ENCODE results near the gene MAGI3. TPM values are rescaled to one million over a fixed set of nuclear protein-coding genes. Genes with fewer than 3 reads are reported as not detected.
"Not testable (repeated sequence)": the region's sequence is repeated elsewhere in the genome, so short reads cannot be mapped to it uniquely, and the experiment has no call there.

Gene MAGI3
- polyA plus RNA-seq, 1 donor, result 29.6 TPM

- DNase-seq, result no peak
Measured at GRCh38 chr1:113438505-113439276, 48.4 kb downstream of the MAGI3 start.

DNA sequence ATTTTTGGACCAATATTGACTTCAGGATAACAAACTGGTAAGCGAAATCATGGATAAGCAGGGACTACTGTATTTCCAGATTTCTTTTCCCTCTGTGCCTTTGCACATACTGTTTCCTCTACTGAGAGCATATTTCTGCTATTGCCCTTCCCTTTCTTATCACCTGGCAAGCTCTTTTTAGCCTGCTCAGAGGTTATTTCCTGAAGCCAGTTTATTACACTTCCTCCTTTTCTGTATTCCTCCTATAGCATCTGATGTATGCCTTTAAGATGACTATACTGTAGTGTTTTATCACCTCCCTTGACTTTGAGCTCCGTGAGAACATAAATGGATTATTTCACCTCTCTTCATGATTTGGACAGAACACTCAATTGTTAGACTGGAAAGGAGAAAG lies 49.0 kb downstream of the MAGI3 start:
- no peak for DNase-seq

DNA sequence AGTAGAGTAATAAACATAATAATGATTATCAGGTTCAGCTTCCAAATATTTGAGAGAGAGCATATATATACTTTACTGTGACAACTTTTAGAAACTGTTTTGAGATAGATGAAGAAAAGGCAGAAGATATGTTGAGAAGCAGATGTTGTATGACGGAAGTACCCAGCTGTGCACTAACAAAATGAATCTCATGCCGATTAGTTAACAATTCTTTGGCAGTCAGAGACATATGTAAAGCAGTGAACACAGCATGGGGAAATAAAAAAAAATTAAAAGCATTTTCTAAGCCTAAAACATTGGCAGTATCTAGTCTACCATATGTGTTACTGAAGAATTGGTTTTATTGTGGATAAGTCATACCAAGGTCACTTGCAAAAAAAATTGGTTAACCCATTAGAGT lies 51.8 kb downstream of the MAGI3 start:
- no peak for DNase-seq

- DNase-seq, result no peak
Measured at GRCh38 chr1:113444857-113445256, 54.5 kb downstream of the MAGI3 start.

GRCh38 chr1:113451710-113452109 lies 61.4 kb downstream of the MAGI3 start:
- no peak for DNase-seq

GRCh38 chr1:113452921-113453770 lies 62.8 kb downstream of the MAGI3 start:
- DNase-seq, result peak; percentile 20

DNA sequence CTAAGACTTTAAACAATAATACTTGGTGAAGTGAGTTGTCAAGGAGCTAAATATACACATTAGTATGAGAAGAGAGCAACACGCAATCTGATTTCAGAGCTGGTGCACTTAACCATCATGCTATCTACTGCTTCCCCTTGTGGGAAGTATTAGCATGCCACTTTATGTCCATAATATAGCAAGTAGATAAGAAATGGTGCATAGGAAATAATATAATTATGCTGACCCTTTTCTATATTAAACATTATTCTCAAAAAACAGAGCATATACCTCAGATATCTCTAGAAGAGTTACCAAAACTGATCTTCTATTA lies 63.4 kb downstream of the MAGI3 start:
- DNase-seq, result no peak

DNA sequence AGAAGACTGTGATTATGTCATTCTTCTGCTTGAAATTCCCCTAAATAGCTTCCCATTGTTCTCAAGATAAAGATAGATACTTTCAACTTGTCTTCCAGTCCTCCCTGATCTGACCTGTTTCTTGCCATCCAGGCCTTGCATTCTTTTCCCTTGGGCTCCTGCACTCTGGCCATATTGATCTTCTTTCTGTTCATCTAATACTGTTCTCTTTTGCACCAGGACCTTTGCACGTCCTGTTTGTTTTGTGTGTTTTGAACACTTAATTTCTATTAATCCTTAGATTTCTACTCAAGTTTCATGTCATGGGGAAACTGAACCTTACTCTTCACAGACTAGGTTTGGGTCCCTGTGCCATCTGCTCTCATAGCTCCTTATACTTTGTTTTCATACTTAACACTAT lies 65.1 kb downstream of the MAGI3 start:
- DNase-seq, result no peak

GRCh38 chr1:113456967-113457366 lies 66.7 kb downstream of the MAGI3 start:
- DNase-seq, result no peak

- DNase-seq, result no peak
Measured at GRCh38 chr1:113459279-113459678, 69.0 kb downstream of the MAGI3 start.

DNA sequence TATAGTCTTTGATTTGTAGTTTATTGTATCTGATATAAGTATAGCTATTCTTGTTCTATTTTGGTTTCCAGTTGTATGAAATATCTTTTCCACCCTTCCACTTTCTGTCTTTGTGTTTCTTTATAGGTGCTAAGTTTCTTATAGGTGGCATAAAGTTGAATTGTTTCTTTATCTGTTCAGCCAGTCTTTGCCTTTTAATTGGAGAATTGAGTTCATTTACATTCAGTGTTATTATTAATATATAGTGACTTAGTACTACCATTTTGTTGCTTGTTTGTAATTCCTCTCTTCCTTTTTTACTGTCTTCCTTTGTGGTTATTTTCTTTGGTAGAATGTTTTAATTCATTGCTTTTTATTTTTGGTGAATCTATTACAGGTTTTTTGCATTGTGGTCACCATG lies 77.7 kb downstream of the MAGI3 start:
- DNase-seq, result no peak

GRCh38 chr1:113478427-113479195 lies 88.3 kb downstream of the MAGI3 start:
- not testable (repeated sequence) for DNase-seq

GRCh38 chr1:113479713-113480676 lies 89.7 kb downstream of the MAGI3 start:
- no peak for DNase-seq

GRCh38 chr1:113485131-113485530 lies 94.8 kb downstream of the MAGI3 start:
- not testable (repeated sequence) for DNase-seq

DNA sequence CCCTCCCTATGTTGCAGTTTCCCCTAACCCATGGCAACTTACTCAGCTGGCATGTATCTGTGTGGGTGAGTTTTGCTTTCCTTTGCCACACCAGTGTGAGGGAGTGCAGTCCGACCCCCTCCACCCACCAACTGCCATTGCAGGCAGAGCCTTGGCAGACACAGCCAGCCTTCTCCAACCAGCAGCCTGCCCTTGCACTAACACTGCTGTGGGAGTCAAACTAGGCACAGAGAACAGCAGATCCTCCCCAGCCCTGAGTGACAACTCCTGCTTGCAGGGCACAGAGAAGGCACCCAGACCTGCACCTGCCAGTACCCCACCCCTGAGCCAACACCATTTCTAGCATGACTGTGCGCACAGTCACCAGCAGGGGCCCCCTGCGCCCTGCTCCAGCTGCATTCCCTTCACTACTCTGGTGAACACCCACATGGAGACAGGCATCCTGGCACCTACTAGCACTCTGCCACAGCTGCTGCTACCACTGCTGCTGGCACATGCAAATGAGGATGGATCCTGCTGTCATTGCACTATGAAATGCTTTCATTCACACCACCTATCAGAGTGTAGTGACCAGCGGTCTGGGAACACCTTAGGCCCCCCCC lies 98.4 kb downstream of the MAGI3 start:
- no peak for DNase-seq

GRCh38 chr1:113490384-113490783 lies 100.1 kb downstream of the MAGI3 start:
- no peak for DNase-seq

- no peak for DNase-seq
Measured at GRCh38 chr1:113493533-113493932, 103.2 kb downstream of the MAGI3 start.

DNA sequence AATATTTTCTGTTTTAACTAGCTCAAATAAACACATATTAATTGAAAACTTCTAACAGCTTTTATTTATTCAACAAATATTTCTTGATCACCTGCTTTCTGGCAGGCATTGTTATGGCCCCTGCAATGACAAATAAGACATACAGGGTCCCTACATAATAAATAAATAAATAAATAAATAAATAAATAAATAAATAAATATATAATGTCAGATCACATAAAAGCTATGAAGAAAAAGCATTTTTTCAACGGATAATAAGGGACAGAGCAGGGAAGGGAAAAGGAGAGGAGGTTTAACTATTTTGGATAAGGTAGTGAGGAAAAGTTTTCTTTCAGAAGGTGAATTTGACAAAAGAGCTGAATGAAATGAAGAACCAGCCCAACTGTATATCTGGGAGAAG lies 115.0 kb downstream of the MAGI3 start:
- DNase-seq, result no peak

- DNase-seq, result no peak
Measured at GRCh38 chr1:113507552-113508214, 117.4 kb downstream of the MAGI3 start.

DNA sequence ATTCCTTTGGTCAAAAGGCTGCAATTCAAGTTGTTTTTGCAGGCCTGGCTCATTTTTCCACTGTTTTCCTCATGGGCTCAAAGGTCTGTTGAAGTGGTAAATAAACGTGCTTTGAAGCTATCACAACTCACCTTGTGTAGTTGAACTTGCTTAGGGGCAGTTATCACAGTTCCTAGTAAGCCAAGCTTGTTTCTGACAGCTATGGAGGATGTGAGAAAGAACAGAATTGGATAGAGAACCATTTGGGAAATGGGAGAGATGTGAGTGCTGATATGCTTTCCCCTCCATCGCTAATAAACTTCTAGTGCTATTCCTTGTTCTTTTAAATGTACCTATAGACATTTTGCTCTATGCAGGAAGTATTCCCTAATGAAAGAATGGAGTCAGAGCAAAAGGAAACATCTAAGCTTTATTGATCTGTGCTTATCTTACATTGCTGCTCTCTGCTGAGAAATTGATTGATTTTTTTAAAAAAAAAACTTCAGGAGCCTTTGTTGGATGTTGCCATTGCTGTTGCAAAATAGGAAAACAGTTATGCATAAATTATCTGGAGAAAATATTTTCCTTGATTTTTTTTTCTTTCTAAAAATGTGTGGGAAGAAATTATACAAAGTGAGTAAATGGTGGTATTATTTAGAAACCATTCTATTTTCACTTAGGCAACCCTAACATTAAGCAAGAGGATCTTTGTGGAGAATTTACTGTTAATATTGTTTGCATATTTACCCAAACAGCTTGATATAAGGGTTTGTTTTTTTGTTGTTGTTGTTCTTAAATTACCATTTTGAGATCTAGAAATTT lies 118.2 kb downstream of the MAGI3 start:
- no peak for DNase-seq

All from left kidney (tissue), 2 donors.